Skin epidermis (tissue), 12 donors: Measurements from ENCODE around the gene CTIF.

Experiments used
- H3K27ac ChIP-seq, 21 experiments: fragments of 200-600 bp; sonication (generic) in 11 of 21; one replicate each; pipeline ENCODE4 v1.5.0; 2020; ENCODE audit warnings: mild to moderate bottlenecking in 3 of 21, inconsistent platforms in 2 of 21, moderate library complexity in 2 of 21
- H3K4me3 ChIP-seq, 7 experiments: fragments of 200-600 bp; sonication (generic) in 2 of 7; one replicate each; pipeline ENCODE4 v1.5.0; 2020; ENCODE audit warnings: inconsistent platforms in 2 of 7, mild to moderate bottlenecking in 2 of 7, moderate library complexity in 1 of 7

Gene CTIF

GRCh38 chr18:48548011-48548771, 9.4 kb downstream of the CTIF start:
- Histone ChIP-seq H3K4me3 (no peak overlapping the region), H3K27ac (peak overlapping the region in 9 of 21 experiments; percentile 2 to 60 (median 23))

DNA sequence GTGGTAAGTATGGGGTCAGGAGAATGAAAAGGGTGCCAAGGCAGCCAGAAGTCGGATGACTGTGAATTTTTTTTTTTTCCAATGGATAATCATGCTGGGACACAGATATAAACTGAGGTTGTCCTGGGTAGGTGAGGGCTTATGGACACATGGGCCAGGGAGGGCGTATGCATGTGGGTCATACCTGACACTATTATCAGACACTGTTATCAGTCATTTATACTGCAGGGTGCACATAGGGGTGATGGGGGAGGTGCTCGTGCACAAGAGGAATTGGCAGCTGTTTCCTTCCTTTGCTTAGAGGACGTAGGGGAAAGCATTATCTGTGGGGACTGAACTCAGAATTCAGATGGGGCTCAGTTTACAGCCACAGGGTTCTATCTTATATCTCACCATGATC, 10.1 kb downstream of the CTIF start:
- H3K27ac ChIP-seq: peak overlapping the region in 1 of 21 experiments; percentile 60
- no peak overlapping the region for H3K4me3 ChIP-seq

DNA sequence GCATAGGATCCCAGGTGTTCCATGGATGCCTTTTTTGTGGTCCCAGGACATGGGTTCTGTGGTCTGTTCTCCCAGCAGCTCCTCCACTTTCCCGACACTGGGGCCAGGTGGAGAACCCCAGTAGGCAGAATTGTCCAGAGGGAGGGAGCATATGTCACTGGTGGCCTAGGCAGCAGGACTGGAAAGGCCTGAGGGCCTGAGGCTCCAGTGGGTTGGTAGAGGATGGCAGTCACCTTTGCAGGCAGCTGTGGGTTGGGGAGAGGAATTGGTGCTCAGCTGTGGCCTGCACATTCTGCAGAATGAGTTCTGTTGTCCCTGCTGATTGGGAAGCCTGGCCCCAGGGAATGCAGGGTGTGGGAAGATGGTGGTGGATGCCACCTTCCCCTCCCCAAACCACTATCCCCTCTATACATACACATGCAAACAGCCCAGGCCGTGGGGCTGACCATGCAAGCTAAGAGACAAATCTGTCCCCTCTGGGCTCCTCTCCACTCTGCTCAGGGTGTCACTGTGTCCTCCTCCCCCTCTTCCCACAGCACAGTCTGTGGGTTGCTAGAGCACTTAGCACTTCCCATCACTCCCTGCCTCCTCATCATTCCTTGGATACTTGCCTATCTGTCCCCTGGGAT, 11.4 kb downstream of the CTIF start:
- no peak overlapping the region for H3K4me3 ChIP-seq
- no peak overlapping the region for H3K27ac ChIP-seq

GRCh38 chr18:48551100-48551499, 12.3 kb downstream of the CTIF start:
- Histone ChIP-seq H3K27ac (no peak overlapping the region), H3K4me3 (no peak overlapping the region)

GRCh38 chr18:48552130-48552529, 13.3 kb downstream of the CTIF start:
- no peak overlapping the region for H3K27ac ChIP-seq
- H3K4me3 ChIP-seq: no peak overlapping the region

- Histone ChIP-seq H3K4me3 (no peak overlapping the region), H3K27ac (no peak overlapping the region)
Observed at GRCh38 chr18:48553236-48553635, 14.4 kb downstream of the CTIF start.

DNA sequence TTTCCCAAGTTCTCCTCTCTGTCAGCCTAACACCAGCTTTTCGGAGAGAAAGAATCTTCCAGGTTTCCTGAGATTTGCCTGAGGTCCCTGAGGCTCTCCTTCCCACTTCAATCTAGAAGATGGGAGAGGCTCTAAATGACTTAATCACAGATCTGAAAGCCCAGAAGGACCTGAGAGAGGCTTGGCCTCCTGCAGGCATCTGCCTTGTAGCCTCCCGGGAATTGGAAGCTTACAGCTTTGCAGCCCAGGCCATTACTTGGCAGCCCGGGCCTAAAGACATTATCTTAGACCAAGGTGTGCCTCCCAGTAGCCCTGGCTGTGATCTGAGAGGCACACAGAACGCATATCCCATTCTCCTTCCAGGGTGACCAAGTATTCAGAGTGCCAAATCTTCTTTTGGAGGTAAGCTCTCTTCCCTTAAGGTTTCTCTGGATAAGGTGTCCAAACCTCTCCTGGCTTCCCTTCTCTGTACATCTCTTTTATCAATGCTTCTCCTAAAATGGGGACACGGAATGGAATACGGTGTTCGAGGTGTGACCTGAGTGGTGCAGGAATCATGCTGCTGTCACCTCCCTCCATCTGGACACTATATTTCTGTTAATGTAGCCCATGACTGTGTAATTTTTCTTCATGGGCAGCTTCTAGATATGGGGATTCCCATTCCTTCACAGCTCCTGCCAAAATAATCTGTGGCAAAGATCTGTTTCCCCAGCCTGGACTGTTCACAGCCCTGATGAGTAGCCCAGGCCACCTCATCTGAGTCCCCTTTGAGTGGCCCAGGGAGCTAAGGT, 16.0 kb downstream of the CTIF start:
- Histone ChIP-seq H3K27ac (peak overlapping the region in 1 of 21 experiments; percentile 42), H3K4me3 (no peak overlapping the region)

DNA sequence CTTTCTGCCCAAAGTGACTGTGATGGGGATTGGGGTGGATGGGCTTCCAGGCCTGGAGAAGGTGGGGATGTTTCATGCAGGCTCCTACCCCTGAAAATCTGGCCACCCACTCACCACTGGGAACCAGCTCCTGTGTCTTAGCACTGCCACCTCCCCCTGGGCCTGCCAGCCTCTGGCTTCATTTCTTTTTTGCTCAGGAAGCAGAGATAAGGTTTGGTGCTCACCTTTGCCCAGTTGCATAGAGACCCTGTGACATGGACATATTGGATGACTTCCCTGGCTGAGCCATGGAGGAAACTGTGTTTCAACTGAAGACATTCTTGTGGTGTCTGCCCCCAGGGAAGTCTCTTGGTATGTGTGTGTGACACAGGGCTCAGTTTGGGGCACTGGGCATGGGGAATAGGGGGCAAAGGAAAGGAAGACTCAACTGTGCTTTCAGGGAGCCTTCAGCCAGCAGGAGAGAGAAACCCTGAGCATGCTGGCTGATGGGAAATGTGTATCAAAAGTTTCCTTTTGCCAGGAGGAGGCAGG, 16.7 kb downstream of the CTIF start:
- no peak overlapping the region for H3K27ac ChIP-seq
- H3K4me3 ChIP-seq: no peak overlapping the region

- H3K27ac ChIP-seq: no peak overlapping the region
- H3K4me3 ChIP-seq: no peak overlapping the region
Observed at GRCh38 chr18:48557640-48558174, 18.9 kb downstream of the CTIF start.

- H3K4me3 ChIP-seq: no peak overlapping the region
- no peak overlapping the region for H3K27ac ChIP-seq
Observed at GRCh38 chr18:48558248-48558647, 19.4 kb downstream of the CTIF start.

DNA sequence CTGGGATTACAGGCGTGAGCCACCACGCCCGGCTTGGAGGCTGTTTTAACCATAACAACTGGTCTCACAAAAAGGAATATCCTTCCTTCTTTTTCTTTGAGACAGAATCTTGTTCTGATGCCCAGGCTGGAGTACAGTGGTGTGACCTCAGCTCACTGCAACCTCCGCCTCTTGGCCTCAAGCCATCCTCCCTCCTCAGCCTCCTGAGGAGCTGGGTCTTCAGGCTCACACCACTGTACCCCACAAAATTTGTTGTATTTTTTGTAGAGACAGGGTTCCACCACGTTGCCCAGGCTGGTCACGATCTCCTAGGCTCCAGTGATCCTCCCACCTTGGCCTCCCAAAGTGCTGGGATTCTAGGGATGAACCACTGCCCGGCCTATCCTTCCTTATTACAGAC, 21.7 kb downstream of the CTIF start:
- H3K4me3 ChIP-seq: no peak overlapping the region
- H3K27ac ChIP-seq: no peak overlapping the region

DNA sequence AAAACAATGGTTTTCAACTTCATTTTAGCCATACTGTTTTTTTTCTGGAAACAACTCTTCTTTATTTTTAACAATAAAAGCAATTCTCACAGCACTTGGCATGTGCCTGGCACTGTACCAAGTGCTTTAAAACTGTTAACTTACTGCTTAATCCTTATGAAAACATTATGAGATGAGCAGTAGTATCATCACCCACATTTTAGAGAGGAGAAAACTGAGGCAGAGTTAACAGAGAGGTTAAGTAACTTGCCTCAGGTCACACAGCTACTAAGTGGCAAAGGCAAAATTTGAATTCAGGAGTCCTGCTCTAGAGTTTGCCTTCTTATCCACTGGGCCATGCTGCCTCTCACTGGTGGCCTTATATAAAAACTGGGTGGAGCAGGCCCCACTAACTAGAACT, 23.2 kb downstream of the CTIF start:
- H3K27ac ChIP-seq: peak overlapping the region in 2 of 21 experiments; percentile 26 to 36
- no peak overlapping the region for H3K4me3 ChIP-seq

DNA sequence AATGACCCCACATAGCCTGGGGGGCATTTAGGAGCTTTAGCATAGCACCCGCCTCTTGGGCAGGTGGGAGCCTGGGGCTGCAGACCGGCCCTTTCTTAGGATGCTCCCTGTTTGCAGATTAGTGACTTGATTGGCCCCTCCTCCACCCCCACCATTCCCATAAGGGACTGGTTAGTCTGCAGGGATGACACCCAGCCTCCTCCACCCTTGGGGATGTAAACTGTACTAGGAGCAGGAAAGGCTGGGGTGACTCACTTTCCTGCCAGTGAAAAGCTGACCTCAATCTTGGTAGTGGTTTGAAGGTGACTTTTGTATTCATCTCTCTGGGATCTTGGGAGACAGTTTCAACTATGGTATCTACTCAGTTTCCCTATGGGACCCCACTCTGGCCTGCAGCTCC, 24.2 kb downstream of the CTIF start:
- Histone ChIP-seq H3K4me3 (no peak overlapping the region), H3K27ac (peak overlapping the region in 2 of 21 experiments; percentile 26 to 44)

DNA sequence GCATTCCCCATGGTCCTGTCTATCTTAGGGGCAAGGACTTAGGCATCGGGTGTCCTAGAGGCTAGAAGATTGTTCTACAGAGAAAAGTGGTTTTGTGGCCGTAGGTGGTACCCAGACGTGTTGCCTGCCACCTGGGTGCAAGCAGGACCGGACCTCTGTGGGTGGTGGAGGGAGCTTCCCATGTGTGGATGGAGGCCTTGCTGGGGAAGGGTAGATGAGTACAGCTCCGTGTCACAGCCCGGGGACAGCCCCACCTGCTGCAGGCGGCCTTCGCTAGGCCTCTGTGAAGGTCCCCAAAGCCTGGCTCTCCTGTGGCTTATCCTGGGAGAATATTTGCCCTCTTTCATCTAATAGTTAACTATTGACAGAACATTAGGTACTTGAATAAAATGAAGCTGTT, 25.3 kb downstream of the CTIF start:
- no peak overlapping the region for H3K4me3 ChIP-seq
- no peak overlapping the region for H3K27ac ChIP-seq

DNA sequence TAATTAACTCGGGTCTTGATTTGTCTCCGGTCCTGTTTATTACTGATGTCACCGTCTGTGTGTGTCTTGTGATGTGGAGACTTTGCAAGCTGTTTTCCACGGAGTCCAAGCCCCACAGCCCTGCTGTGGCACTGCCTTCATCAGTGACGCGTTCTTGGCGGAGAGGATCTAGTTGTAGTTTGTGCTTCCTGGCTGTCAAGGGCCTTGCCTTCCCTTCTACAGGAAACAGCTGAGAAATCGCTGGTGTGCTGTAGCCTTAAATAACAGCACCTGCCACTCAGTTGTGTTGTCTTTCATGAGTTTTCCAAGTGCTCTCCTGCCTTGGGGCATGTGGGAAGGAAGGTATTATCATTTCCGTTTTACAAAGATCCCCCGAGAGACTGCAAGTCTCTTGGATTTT, 26.3 kb downstream of the CTIF start:
- no peak overlapping the region for H3K27ac ChIP-seq

GRCh38 chr18:48566589-48566988, 27.8 kb downstream of the CTIF start:
- Histone ChIP-seq H3K27ac (no peak overlapping the region), H3K4me3 (no peak overlapping the region)

More for the DNA sequence above, 26.3 kb downstream of the CTIF start:
- H3K4me3 ChIP-seq: no peak overlapping the region

- Histone ChIP-seq H3K27ac (no peak overlapping the region), H3K4me3 (no peak overlapping the region)
Observed at GRCh38 chr18:48567388-48567787, 28.6 kb downstream of the CTIF start.

DNA sequence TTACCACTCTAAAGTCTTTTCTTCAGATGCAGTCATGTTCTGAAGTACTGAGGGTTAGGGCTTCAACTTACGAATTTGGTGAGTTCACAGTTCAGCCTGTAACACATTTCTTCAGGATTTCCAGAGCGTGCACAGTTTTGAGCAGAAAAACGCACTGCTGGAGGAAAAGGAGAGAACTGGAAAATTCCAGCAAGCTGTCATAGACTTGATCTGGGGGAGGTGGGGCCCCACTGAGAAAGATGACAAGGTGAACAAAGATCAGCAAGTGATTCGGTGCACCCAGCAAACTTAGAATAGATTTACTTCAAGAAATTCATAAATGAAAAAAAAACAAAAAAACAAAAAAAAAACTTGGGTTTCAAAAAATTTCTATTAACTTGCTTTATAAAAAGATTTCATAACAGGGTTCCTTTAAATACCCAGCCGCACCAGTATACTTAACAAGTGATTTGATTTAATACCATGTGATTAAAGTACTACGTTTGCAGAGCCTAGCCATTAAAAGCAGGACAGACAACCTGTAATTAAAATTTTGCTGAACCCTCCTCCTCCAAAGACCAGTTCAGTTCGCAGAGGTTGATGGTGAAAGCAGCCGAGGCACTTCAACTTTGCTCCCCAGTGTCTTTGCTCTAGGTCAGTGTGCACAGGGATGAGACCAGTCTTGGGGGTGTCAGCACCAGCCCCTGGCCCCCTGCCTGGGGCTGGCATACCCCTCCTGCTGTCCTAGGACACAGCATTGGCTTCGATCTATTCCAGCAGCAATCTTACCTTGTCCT, 30.5 kb downstream of the CTIF start:
- H3K27ac ChIP-seq: no peak overlapping the region
- no peak overlapping the region for H3K4me3 ChIP-seq

GRCh38 chr18:48569915-48570264, 31.1 kb downstream of the CTIF start:
- Histone ChIP-seq H3K27ac (no peak overlapping the region), H3K4me3 (no peak overlapping the region)

DNA sequence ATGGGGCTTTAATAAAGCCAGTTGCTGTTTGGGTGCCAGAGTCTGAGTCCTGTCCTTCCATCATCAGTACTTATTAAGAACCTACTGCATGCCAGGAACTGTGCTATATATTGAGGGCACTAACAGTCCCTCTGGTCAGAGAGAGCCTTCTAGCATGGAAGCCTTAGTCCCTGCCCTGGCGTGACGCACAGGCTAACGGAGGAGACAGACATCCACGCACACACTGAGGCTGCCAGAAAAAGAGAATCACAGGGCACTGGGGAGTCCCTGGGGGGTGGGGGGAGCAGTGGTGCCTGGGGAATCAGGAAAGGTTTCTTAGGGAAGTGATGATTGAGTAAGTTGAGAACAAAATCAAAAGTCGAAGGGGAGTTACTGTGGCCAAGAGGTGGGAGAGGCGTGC, 31.5 kb downstream of the CTIF start:
- H3K4me3 ChIP-seq: no peak overlapping the region
- H3K27ac ChIP-seq: no peak overlapping the region
